ENCODE data around the gene PLIN5. TPM values are rescaled to one million over a fixed set of nuclear protein-coding genes. Genes with fewer than 3 reads are reported as not detected.

PLIN5 gene
- total and polyA plus RNA-seq, 4 donors, result 13.3 to 83.8 (median 56.6) TPM

DNA sequence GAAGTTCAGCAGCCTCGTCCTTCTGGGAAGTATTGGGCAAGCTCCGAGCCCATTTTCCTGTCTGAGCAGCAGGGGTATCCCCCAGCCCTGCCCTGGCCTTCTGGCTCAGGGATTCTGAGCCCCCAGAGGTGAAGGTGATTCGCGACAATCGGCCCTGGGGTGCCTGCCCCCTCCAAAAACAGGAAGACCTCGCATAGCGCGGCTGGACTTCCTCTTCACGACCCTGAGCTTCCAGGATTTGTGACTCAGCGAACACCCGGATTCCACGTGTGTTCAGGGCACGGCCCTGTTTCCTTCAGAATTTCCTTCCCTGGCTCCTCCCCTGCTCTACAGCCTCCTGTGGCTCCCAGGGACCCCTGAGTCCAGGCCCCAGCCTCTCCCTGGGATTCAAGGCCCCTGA, 24.5 kb upstream of the PLIN5 start, which contains the start of gene SEMA6B:
Gene SEMA6B (minus strand): TSS at position 116 of the 400 bp plus-strand sequence. CDS start 1,227 bp downstream, outside the sequence.
- Histone ChIP-seq H3K9ac (ENCODE audit: low read depth in 1 of 2, low read length in 2 of 2) (peak within 1 kb of the TSS in 1 of 2 donors; percentile 51), H3K4me3 (ENCODE audit: low read depth in 1 of 3, low read length in 3 of 3) (peak within 1 kb of the TSS; percentile 10 to 41 (median 33)), H3K36me3 (ENCODE audit: control insufficient read depth in 4 of 4, insufficient read depth in 3 of 4, low read depth in 1 of 4, low read length in 3 of 4) (no peaks in the 10 kb centered on the region), H3K9me3 (ENCODE audit: control insufficient read depth in 4 of 4, low read length in 3 of 4) (no peaks in the 10 kb centered on the region), H3K27ac (ENCODE audit: low read depth in 1 of 2, low read length in 2 of 2) (peak within 1 kb of the TSS; percentile 50 to 72), H3K27me3 (ENCODE audit: control insufficient read depth in 4 of 4, insufficient read depth in 4 of 4, low read length in 3 of 4) (no peaks in the 10 kb centered on the region), H3K4me1 (ENCODE audit: control insufficient read depth in 4 of 4, insufficient read depth in 4 of 4, low read length in 3 of 4) (peaks cover 0 to 7% (median 3%) of the 10 kb centered on the region in 4 donors)
- WGBS, result 65% methylated on average over 13 of the region's 13 CpGs
- TF ChIP-seq NR2F2 (IDR thresholded peaks at IDR 0.05), result peak; percentile 96
- TF ChIP-seq SP1 (IDR thresholded peaks at IDR 0.05), result peak; percentile 23
- TF ChIP-seq EGR1 (IDR thresholded peaks at IDR 0.05; ENCODE audit: low read depth in 2 of 2), result no peak
- no peak for DNase-seq (ENCODE audit: low spot score)

DNA sequence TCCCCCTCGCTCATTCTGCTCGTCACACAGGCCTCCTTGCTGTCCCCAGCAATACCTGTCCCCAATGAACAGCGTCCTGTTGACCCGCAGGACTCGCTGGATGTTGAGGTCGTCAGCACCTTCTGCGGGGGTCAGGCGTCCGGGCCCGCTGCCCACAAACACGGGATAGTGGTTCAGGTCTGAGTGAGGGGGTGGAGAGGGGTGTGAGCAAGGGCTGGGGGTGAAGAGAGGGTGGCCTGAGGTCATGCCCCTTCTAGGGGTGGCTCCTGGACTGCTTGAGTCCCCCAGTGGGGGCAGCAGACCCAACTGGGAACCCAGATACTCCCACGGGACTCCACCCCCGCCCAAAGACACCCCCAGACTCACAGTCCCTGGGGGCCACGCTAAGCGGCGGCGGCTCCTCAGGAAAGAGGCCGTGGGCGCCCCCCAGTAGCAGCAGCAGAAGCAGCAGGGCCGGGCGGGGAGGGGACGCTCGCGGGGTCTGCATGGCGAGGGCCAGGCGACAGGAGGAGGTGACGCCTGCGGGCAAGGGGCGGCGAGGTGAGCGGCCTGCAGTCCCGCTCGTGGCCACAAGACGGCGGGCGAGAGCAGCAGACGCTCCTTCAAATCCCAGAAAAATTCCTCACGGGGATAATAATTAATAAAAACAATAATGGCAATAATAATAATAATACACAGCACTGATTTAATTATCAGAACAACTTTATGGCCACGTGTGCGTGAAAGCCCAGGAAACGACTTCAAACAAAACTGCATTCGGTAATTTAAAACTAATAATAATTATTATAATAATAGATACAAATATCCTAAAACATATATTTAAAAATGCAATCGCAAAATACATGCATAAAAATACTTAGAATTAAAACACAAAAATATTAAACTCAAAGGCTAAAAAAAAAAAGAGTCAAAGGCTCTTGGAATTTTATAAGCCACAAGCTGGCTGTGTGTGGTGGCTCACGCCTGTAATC, 23.2 kb upstream of the PLIN5 start:
- Histone ChIP-seq H3K27me3 (ENCODE audit: control insufficient read depth in 4 of 4, insufficient read depth in 4 of 4, low read length in 3 of 4) (no peaks in the 10 kb centered on the region), H3K9ac (ENCODE audit: low read depth in 1 of 2, low read length in 2 of 2) (no peak overlapping the region), H3K36me3 (ENCODE audit: control insufficient read depth in 4 of 4, insufficient read depth in 3 of 4, low read depth in 1 of 4, low read length in 3 of 4) (no peaks in the 10 kb centered on the region), H3K4me3 (ENCODE audit: low read depth in 1 of 3, low read length in 3 of 3) (peak overlapping the region in 1 of 3 donors; percentile 35), H3K9me3 (ENCODE audit: control insufficient read depth in 4 of 4, low read length in 3 of 4) (no peaks in the 10 kb centered on the region), H3K27ac (ENCODE audit: low read depth in 1 of 2, low read length in 2 of 2) (no peak overlapping the region), H3K4me1 (ENCODE audit: control insufficient read depth in 4 of 4, insufficient read depth in 4 of 4, low read length in 3 of 4) (peaks cover 0 to 7% (median 3%) of the 10 kb centered on the region in 4 donors)
- WGBS, result 18% methylated on average over 44 of the region's 44 CpGs
- TF ChIP-seq, protein P1, sequence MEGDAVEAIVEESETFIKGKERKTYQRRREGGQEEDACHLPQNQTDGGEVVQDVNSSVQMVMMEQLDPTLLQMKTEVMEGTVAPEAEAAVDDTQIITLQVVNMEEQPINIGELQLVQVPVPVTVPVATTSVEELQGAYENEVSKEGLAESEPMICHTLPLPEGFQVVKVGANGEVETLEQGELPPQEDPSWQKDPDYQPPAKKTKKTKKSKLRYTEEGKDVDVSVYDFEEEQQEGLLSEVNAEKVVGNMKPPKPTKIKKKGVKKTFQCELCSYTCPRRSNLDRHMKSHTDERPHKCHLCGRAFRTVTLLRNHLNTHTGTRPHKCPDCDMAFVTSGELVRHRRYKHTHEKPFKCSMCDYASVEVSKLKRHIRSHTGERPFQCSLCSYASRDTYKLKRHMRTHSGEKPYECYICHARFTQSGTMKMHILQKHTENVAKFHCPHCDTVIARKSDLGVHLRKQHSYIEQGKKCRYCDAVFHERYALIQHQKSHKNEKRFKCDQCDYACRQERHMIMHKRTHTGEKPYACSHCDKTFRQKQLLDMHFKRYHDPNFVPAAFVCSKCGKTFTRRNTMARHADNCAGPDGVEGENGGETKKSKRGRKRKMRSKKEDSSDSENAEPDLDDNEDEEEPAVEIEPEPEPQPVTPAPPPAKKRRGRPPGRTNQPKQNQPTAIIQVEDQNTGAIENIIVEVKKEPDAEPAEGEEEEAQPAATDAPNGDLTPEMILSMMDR (IDR thresholded peaks at IDR 0.05; ENCODE audit: low read depth, low read length, missing input control), result peak; percentile 94
- TF ChIP-seq NR2F2 (IDR thresholded peaks at IDR 0.05) (no peak), RAD21 (IDR thresholded peaks at IDR 0.05) (peak; percentile 67 to 75)
- peak; percentile 73 for DNase-seq (ENCODE audit: low spot score)

DNA sequence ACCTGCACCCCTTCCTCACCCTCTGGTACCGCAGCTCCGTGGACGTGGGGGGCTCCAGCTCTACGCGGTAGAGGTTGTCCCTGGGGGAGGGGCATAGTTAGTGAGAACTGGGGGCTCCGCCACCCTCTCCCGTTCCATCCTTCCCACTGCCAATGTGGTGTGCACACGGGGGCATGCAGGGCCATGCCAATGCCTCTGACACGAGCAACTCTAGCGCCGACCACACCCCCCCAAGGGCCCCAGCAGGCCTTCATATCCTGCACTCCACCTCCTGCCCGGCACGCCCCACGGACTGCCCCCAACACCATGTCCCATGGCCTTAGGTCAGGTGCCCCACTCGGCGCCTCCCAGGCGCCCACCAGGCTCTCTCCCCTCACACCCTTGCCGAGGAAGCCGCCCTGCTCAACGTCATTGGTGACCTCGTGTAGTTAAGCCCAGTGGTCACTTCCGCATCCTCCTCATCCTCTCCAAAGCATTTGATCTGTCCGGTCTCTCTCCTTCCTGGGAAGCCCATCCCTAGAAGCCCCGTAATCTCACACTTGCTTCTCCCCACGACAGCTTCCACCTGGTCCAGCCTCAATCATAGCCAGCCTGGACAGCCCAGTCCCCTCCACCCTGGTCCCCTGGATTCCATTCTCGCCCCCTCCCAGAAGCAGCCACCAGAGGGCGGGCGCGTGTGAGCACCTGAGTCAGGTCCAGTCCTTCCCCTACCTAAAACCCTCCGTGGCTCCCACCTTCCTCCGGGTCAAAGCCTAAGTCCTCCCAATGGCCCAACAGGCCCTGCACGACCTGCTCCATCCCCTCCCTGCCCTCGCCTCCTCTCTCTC, 22.3 kb upstream of the PLIN5 start:
- Histone ChIP-seq H3K27me3 (ENCODE audit: control insufficient read depth in 4 of 4, insufficient read depth in 4 of 4, low read length in 3 of 4) (no peaks in the 10 kb centered on the region), H3K4me1 (ENCODE audit: control insufficient read depth in 4 of 4, insufficient read depth in 4 of 4, low read length in 3 of 4) (peaks cover 0 to 7% (median 3%) of the 10 kb centered on the region in 4 donors), H3K9me3 (ENCODE audit: control insufficient read depth in 4 of 4, low read length in 3 of 4) (no peaks in the 10 kb centered on the region), H3K4me3 (ENCODE audit: low read depth in 1 of 3, low read length in 3 of 3) (no peak overlapping the region), H3K9ac (ENCODE audit: low read depth in 1 of 2, low read length in 2 of 2) (no peak overlapping the region), H3K36me3 (ENCODE audit: control insufficient read depth in 4 of 4, insufficient read depth in 3 of 4, low read depth in 1 of 4, low read length in 3 of 4) (no peaks in the 10 kb centered on the region), H3K27ac (ENCODE audit: low read depth in 1 of 2, low read length in 2 of 2) (no peak overlapping the region)
- WGBS, result 72% methylated on average over 33 of the region's 33 CpGs
- TF ChIP-seq HNF4G (IDR thresholded peaks at IDR 0.05) (no peak), RXRA (IDR thresholded peaks at IDR 0.05) (no peak)
- TF ChIP-seq, protein P1 (IDR thresholded peaks at IDR 0.05; ENCODE audit: low read depth, low read length, missing input control), result peak; percentile 11
- no peak for DNase-seq (ENCODE audit: low spot score)

Measured in liver (tissue), 9 donors.